Fibroblast of lung (primary cell): Measurements from ENCODE around the gene RAB42.

ENCODE experiments used
- CTCF ChIP-seq, 2 donors: IDR thresholded peaks in 1 of 2; conservative IDR thresholded peaks in 1 of 2; 1 replicate in 1 of 2; 2 replicates in 1 of 2; pipeline ENCODE4 v1.5.1; 2011 to 2012; ENCODE audit warnings: low read length in 2 of 2, control low read depth in 1 of 2, inconsistent platforms in 1 of 2, low read depth in 1 of 2, mild to moderate bottlenecking in 1 of 2
- EZH2 ChIP-seq: IDR thresholded peaks from 2 replicates; pipeline ENCODE4 v1.5.1; 2012; ENCODE audit warnings: low read length, control low read depth, mild to moderate bottlenecking; ENCODE audit errors: missing control alignments

GRCh38 chr1:28632560-28632959 lies 40.5 kb downstream of the RAB42 start:
- no peak for TF ChIP-seq EZH2
- TF ChIP-seq CTCF (conservative IDR thresholded peaks at IDR 0.05 in 1 of 2, IDR thresholded peaks at IDR 0.05 in 1 of 2; ENCODE audit: low read depth in 1 of 2, low read length in 2 of 2): no peak
